IMR-90 (cell line): ENCODE results near the gene PHF8. TPM values are rescaled to one million over a fixed set of nuclear protein-coding genes. Genes with fewer than 3 reads are reported as not detected.

Source experiments
- ATAC-seq: fragments of 200-7000 bp; cut with Tn5 transposase; 2 replicates; pipeline ENCODE4 v1.9.1; 2020; ENCODE audit warnings: low read depth, mild to moderate bottlenecking, moderate library complexity
- BruUV-seq: library from RNA; stranded (reverse); fragments of 400-500 nt; replicated peaks from 2 replicates; lab custom pipeline; 2021; lab: Mats Ljungman, UMichigan
- CTCF ChIA-PET: fragments of 300-600 bp; formaldehyde crosslinking; extraction: SDS; loops from one replicate; lab custom pipeline; 2021; ENCODE audit warnings: antibody characterized with exemption; lab: Yijun Ruan, JAX
- POLR2A ChIA-PET: fragments of 300-600 bp; sonication (Branson Sonifier 250); formaldehyde crosslinking; loops from one replicate; lab custom pipeline; 2022; ENCODE audit warnings: antibody characterized with exemption; ENCODE audit not compliant: unreplicated experiment; lab: Charles Lee
- DNase-seq: peaks from one replicate; pipeline ENCODE4 v3.0.0; 2013
- H2AFZ ChIP-seq: replicated peaks from 2 replicates; pipeline ENCODE3; 2013; ENCODE audit warnings: low read length, mild to moderate bottlenecking; ENCODE audit not compliant: poor library complexity
- H2AK5ac ChIP-seq: 2 replicates; pipeline ENCODE4 v1.6.1; 2013; ENCODE audit warnings: low read depth, low read length, inconsistent platforms
- H2AK9ac ChIP-seq: replicated peaks from 2 replicates; pipeline ENCODE3; 2013; ENCODE audit warnings: mild to moderate bottlenecking, low read depth, low read length, moderate library complexity; ENCODE audit not compliant: poor library complexity
- H2BK120ac ChIP-seq: 2 replicates; pipeline ENCODE4 v1.6.1; 2013; ENCODE audit warnings: low read depth, low read length, inconsistent platforms
- H2BK15ac ChIP-seq: 3 replicates; pipeline ENCODE4 v1.6.1; 2013; ENCODE audit warnings: low read depth, low read length, inconsistent platforms
- H2BK20ac ChIP-seq: 2 replicates; pipeline ENCODE4 v1.6.1; 2013; ENCODE audit warnings: low read depth, mild to moderate bottlenecking, inconsistent platforms, low read length, moderate library complexity
- H2BK5ac ChIP-seq: 2 replicates; pipeline ENCODE4 v1.6.1; 2013; ENCODE audit warnings: mild to moderate bottlenecking, low read depth, low read length, inconsistent platforms; ENCODE audit not compliant: poor library complexity, severe bottlenecking
- H3K14ac ChIP-seq: replicated peaks from 2 replicates; pipeline ENCODE4 v1.6.1; 2013; ENCODE audit warnings: low read depth, low read length, inconsistent platforms
- H3K18ac ChIP-seq: 2 replicates; pipeline ENCODE4 v1.6.1; 2013; ENCODE audit warnings: low read depth, low read length, control low read depth
- H3K23ac ChIP-seq: 2 replicates; pipeline ENCODE4 v1.6.1; 2013; ENCODE audit warnings: low read depth, low read length, inconsistent platforms
- H3K27ac ChIP-seq: 2 replicates; pipeline ENCODE4 v1.5.1; 2013; ENCODE audit warnings: mild to moderate bottlenecking, control low read depth, low read length; ENCODE audit not compliant: insufficient read depth
- H3K27me3 ChIP-seq: 2 replicates; pipeline ENCODE4 v1.6.1; 2013; ENCODE audit warnings: low read length; ENCODE audit not compliant: control insufficient read depth, insufficient read depth
- H3K36me3 ChIP-seq: 2 replicates; pipeline ENCODE4 v1.6.1; 2013; ENCODE audit warnings: low read length, mixed read lengths; ENCODE audit not compliant: control insufficient read depth, insufficient read depth
- H3K4ac ChIP-seq: 2 replicates; pipeline ENCODE4 v1.6.1; 2013; ENCODE audit warnings: low read depth, low read length, inconsistent platforms
- H3K4me1 ChIP-seq: 2 replicates; pipeline ENCODE4 v1.6.1; 2013; ENCODE audit warnings: low read length, mixed read lengths; ENCODE audit not compliant: control insufficient read depth, insufficient read depth
- H3K4me2 ChIP-seq: 2 replicates; pipeline ENCODE4 v1.6.1; 2013; ENCODE audit warnings: low read depth, mild to moderate bottlenecking, control low read depth, low read length, moderate library complexity
- H3K4me3 ChIP-seq: 2 replicates; pipeline ENCODE4 v1.5.1; 2013; ENCODE audit warnings: low read depth, mild to moderate bottlenecking, control low read depth, low read length, moderate library complexity; ENCODE audit not compliant: insufficient read depth
- H3K56ac ChIP-seq: 2 replicates; pipeline ENCODE4 v1.6.1; 2013; ENCODE audit warnings: low read length, inconsistent platforms; ENCODE audit not compliant: insufficient read depth; ENCODE audit errors: extremely low read depth
- H3K79me1 ChIP-seq, 2 experiments: 2 replicates each; pipeline ENCODE4 v1.6.1; 2013; ENCODE audit warnings: low read length in 2 of 2, inconsistent platforms in 1 of 2, low read depth in 1 of 2
- H3K9ac ChIP-seq: 2 replicates; pipeline ENCODE4 v1.6.1; 2013; ENCODE audit warnings: low read depth, low read length, control low read depth
- H3K9me1 ChIP-seq: 2 replicates; pipeline ENCODE4 v1.6.1; 2013; ENCODE audit warnings: low read length, inconsistent platforms; ENCODE audit not compliant: insufficient read depth
- H3K9me3 ChIP-seq: 2 replicates; pipeline ENCODE4 v1.6.1; 2013; ENCODE audit warnings: low read length; ENCODE audit not compliant: control insufficient read depth, insufficient read depth
- H4K20me1 ChIP-seq: 2 replicates; pipeline ENCODE4 v1.6.1; 2013; ENCODE audit warnings: low read length, inconsistent platforms; ENCODE audit not compliant: insufficient read depth
- H4K5ac ChIP-seq: 2 replicates; pipeline ENCODE4 v1.6.1; 2013; ENCODE audit warnings: mild to moderate bottlenecking, low read depth, low read length, control low read depth
- H4K8ac ChIP-seq, 2 experiments: 2 replicates each; pipeline ENCODE4 v1.6.1; 2013; ENCODE audit warnings: low read depth in 2 of 2, low read length in 2 of 2, control low read depth in 1 of 2, inconsistent platforms in 1 of 2
- H4K91ac ChIP-seq: 2 replicates; pipeline ENCODE4 v1.6.1; 2013; ENCODE audit warnings: low read depth, low read length, inconsistent platforms; ENCODE audit not compliant: insufficient read depth
- BHLHE40 ChIP-seq: fragments of 150-350 bp; IDR thresholded peaks from 2 replicates; pipeline ENCODE4 v1.6.1; 2016; ENCODE audit warnings: mild to moderate bottlenecking, low read depth, low read length
- CEBPB ChIP-seq: IDR thresholded peaks from 2 replicates; pipeline ENCODE4 v1.6.1; 2012; ENCODE audit warnings: low read depth, low read length, improper control_type of control experiment
- CHD1 ChIP-seq: IDR thresholded peaks from 2 replicates; pipeline ENCODE4 v1.6.1; 2012; ENCODE audit warnings: low read depth, low read length, improper control_type of control experiment
- CTCF ChIP-seq: conservative IDR thresholded peaks from 2 replicates; pipeline ENCODE4 v1.5.1; 2012; ENCODE audit warnings: mild to moderate bottlenecking, low read depth, low read length, improper control_type of control experiment
- FOS ChIP-seq: fragments of 150-350 bp; IDR thresholded peaks from 2 replicates; pipeline ENCODE4 v1.6.1; 2016; ENCODE audit warnings: low read depth, low read length
- MAFK ChIP-seq: IDR thresholded peaks from 2 replicates; pipeline ENCODE4 v1.6.1; 2012; ENCODE audit warnings: low read depth, low read length, improper control_type of control experiment
- MAZ ChIP-seq: IDR thresholded peaks from 2 replicates; pipeline ENCODE4 v1.6.1; 2012; ENCODE audit warnings: low read depth, mild to moderate bottlenecking, low read length, improper control_type of control experiment, moderate library complexity, borderline replicate concordance
- MXI1 ChIP-seq: IDR thresholded peaks from 2 replicates; pipeline ENCODE4 v1.6.1; 2012; ENCODE audit warnings: low read depth, mild to moderate bottlenecking, low read length, moderate library complexity, borderline replicate concordance
- NFE2L2 ChIP-seq: fragments of 150-350 bp; IDR thresholded peaks from 2 replicates; pipeline ENCODE4 v1.6.1; 2016; ENCODE audit warnings: low read depth, mild to moderate bottlenecking, low read length
- POLR2A ChIP-seq: IDR thresholded peaks from 2 replicates; pipeline ENCODE4 v1.6.1; 2012; ENCODE audit warnings: mild to moderate bottlenecking, low read depth, low read length
- RAD21 ChIP-seq: IDR thresholded peaks from 2 replicates; pipeline ENCODE4 v1.6.1; 2012; ENCODE audit warnings: low read length, improper control_type of control experiment
- RCOR1 ChIP-seq: IDR thresholded peaks from 2 replicates; pipeline ENCODE4 v1.6.1; 2012; ENCODE audit warnings: mild to moderate bottlenecking, low read length, improper control_type of control experiment; ENCODE audit not compliant: insufficient replicate concordance
- RFX5 ChIP-seq: IDR thresholded peaks from 2 replicates; pipeline ENCODE4 v1.8.0; 2012; ENCODE audit warnings: low read depth, mild to moderate bottlenecking, low read length, moderate library complexity
- SMC3 ChIP-seq: fragments of 150-350 bp; IDR thresholded peaks from 2 replicates; pipeline ENCODE4 v1.6.1; 2016; ENCODE audit warnings: low read depth, mild to moderate bottlenecking, antibody characterized with exemption, low read length, moderate library complexity
- USF2 ChIP-seq: fragments of 150-350 bp; IDR thresholded peaks from 2 replicates; pipeline ENCODE4 v1.6.1; 2017; ENCODE audit warnings: mild to moderate bottlenecking, antibody characterized with exemption, low read length, low read depth
- WGBS, 2 experiments: methylation state at CpG; one replicate each; pipeline versions ENCODE4 v1.1.5 to v1.1.7; 2013; ENCODE audit warnings: missing lambda C conversion rate in 2 of 2; ENCODE audit not compliant: insufficient read length in 1 of 2; ENCODE audit errors: extremely low coverage in 2 of 2; 5-methylcytosine and 5-hydroxymethylcytosine counted together
- dilution Hi-C: fragments of 300-500 bp; cut with HindIII; formaldehyde crosslinking; loops from one replicate; pipeline ENCODE4 v1.14.3; 2018; ENCODE audit warnings: low sequenced_read_pairs; ENCODE audit not compliant: unreplicated experiment
- in situ Hi-C: fragments of 300-500 bp; cut with MboI; formaldehyde crosslinking; loops from 3 replicates; pipeline ENCODE4 v1.14.3; 2019; ENCODE audit warnings: low sequenced_read_pairs, inconsistent platforms, mixed read lengths
- intact Hi-C: fragments of 100-400 bp; cut with micrococcal nuclease; formaldehyde crosslinking; loops from 2 replicates; pipeline ENCODE4 v1.10.0; 2022
- polyA plus RNA-seq, 3 experiments: library from polyadenylated mRNA; depleted of rRNA; stranded (reverse); fragments of >200 nt; gene quantifications; 2 replicates each; pipeline ENCODE4 v1.2.3, GENCODE V29; 2012; ENCODE audit warnings: low replicate concordance in 1 of 3
- total RNA-seq: library from RNA; depleted of rRNA; stranded (reverse); fragments of >200 nt; gene quantifications from 2 replicates; pipeline ENCODE4 v1.2.3, GENCODE V29; 2012

Gene PHF8
- total and polyA plus RNA-seq, 2 of the 4 experiments (the other 2 are of a cell fraction) = 12.8 to 15.2 TPM

GRCh38 chrX:54043056-54043455 is 1.2 kb downstream of the PHF8 start:
- H3K27ac ChIP-seq = peak overlapping the region; percentile 58
- peaks cover 4% of the 10 kb centered on the region for H3K36me3 ChIP-seq
- no peak overlapping the region for H2BK15ac ChIP-seq
- peak overlapping the region; percentile 47; the same call in 1 of the 2 replicates for H3K18ac ChIP-seq
- H2AK5ac ChIP-seq = no peak overlapping the region
- H3K9ac ChIP-seq = peak overlapping the region; percentile 91
- H2BK5ac ChIP-seq = peak overlapping the region; percentile 37
- intact Hi-C loops (loop anchor here (2.0 to 5.0 kb wide), 2 partner anchors 139 to 360 kb away; partner anchors contain the start of gene FAM120C), in situ Hi-C loops (loop anchor here (25.0 kb wide), 1 partner anchor 394 kb away; the partner anchor contains the start of gene TSR2), dilution Hi-C loops (no loop called here)
- H2AFZ ChIP-seq = peak overlapping the region; percentile 12
- no peak overlapping the region for H4K91ac ChIP-seq
- peak overlapping the region; percentile 98 for H3K4me2 ChIP-seq
- peak overlapping the region; percentile 45 for H3K4ac ChIP-seq
- peak overlapping the region; percentile 100 for H3K4me3 ChIP-seq
- H4K8ac ChIP-seq = peak overlapping the region in 1 of 2 experiments; percentile 46; a peak in 2 of 4 replicates
- no peak overlapping the region for H2BK20ac ChIP-seq
- no peak overlapping the region for H2BK120ac ChIP-seq
- H3K27me3 ChIP-seq = no peaks in the 10 kb centered on the region
- H3K23ac ChIP-seq = 0 out of 2 replicates have a peak overlapping the region, but pooled peaks have one; percentile 6
- DNase-seq (no peak), ATAC-seq (no peak)
- ChIA-PET CTCF (interaction anchor here (1.2 kb wide), 1 partner anchor 18 kb away, joined by 3 read pairs; no protein-coding TSS in a partner anchor), POLR2A (interaction anchor here (0.5 kb wide), 1 partner anchor 301 kb away, joined by 4 read pairs; no protein-coding TSS in a partner anchor)
- peak overlapping the region; percentile 12; the same call in 1 of the 2 replicates for H3K14ac ChIP-seq
- H3K9me3 ChIP-seq = no peaks in the 10 kb centered on the region
- H2AK9ac ChIP-seq = no peak overlapping the region
- H3K4me1 ChIP-seq = no peaks in the 10 kb centered on the region; the same call in 1 of the 2 replicates
- H3K56ac ChIP-seq = peak overlapping the region; percentile 57; the same call in 1 of the 2 replicates
- 0 out of 2 replicates have a peak, but pooled peaks cover 4% of the 10 kb centered on the region for H3K9me1 ChIP-seq
- H4K5ac ChIP-seq = peak overlapping the region; percentile 12; the same call in 1 of the 2 replicates
- no peaks in the 10 kb centered on the region for H4K20me1 ChIP-seq
- peaks cover 0 to 6% of the 10 kb centered on the region in 2 experiments; a peak in 1 of 4 replicates for H3K79me1 ChIP-seq
- no TSS peak for BruUV-seq
- WGBS, 2 experiments = 34% methylated on average over 2 of the region's 11 CpGs; no CpG with 5 or more reads in 1 of the 2 experiments
- TF ChIP-seq POLR2A (no peak), BHLHE40 (no peak), RCOR1 (no peak), RAD21 (no peak), RFX5 (no peak), CEBPB (no peak), USF2 (no peak), NFE2L2 (no peak), MAFK (no peak), MAZ (no peak), SMC3 (no peak), MXI1 (no peak), FOS (no peak), CHD1 (no peak), CTCF (no peak)
